ENCODE data around the gene TBX4. TPM values are rescaled to one million over a fixed set of nuclear protein-coding genes. Genes with fewer than 3 reads are reported as not detected.

TBX4 gene
- total and polyA plus RNA-seq, 2 donors from 2014 or later, result not detected

GRCh38 chr17:61487161-61487988 is 35.2 kb downstream of the TBX4 start:
- Histone ChIP-seq H3K4me3 (ENCODE audit: low read length in 3 of 3) (no peak overlapping the region), H3K9ac (ENCODE audit: low read length in 3 of 3) (no peak overlapping the region), H3K27me3 (ENCODE audit: control insufficient read depth, insufficient read depth, low read length) (no peaks in the 10 kb centered on the region), H3K36me3 (ENCODE audit: control insufficient read depth in 2 of 3, insufficient read depth in 3 of 3, low read length in 3 of 3) (no peaks in the 10 kb centered on the region), H3K27ac (ENCODE audit: low read depth in 2 of 2, low read length in 2 of 2) (no peak overlapping the region), H3K9me3 (ENCODE audit: control insufficient read depth in 2 of 3, insufficient read depth in 1 of 3, low read length in 3 of 3) (no peaks in the 10 kb centered on the region), H3K4me1 (ENCODE audit: control insufficient read depth in 2 of 3, insufficient read depth in 2 of 3, low read depth in 1 of 3, low read length in 3 of 3) (no peaks in the 10 kb centered on the region)
- no peak for FAIRE-seq
- intact Hi-C loops (cut with DNase I), result no loop called here
- peak; percentile 37 to 57 (median 51) for DNase-seq
- no peak for TF ChIP-seq CTCF (IDR thresholded peaks at IDR 0.05; ENCODE audit: borderline replicate concordance, extremely low read depth, insufficient read depth)

- no peak for FAIRE-seq
- H3K36me3 ChIP-seq (ENCODE audit: control insufficient read depth in 2 of 3, insufficient read depth in 3 of 3, low read length in 3 of 3), result no peaks in the 10 kb centered on the region
- H3K9ac ChIP-seq (ENCODE audit: low read length in 3 of 3), result no peak overlapping the region
- H3K27ac ChIP-seq (ENCODE audit: low read depth in 2 of 2, low read length in 2 of 2), result no peak overlapping the region
- H3K9me3 ChIP-seq (ENCODE audit: control insufficient read depth in 2 of 3, insufficient read depth in 1 of 3, low read length in 3 of 3), result no peaks in the 10 kb centered on the region
- TF ChIP-seq CTCF (IDR thresholded peaks at IDR 0.05; ENCODE audit: borderline replicate concordance, extremely low read depth, insufficient read depth), result no peak
- H3K4me3 ChIP-seq (ENCODE audit: low read length in 3 of 3), result no peak overlapping the region
- H3K4me1 ChIP-seq (ENCODE audit: control insufficient read depth in 2 of 3, insufficient read depth in 2 of 3, low read depth in 1 of 3, low read length in 3 of 3), result no peaks in the 10 kb centered on the region
- intact Hi-C loops (cut with DNase I), result no loop called here
- DNase-seq, result peak in 2 of 5 donors; percentile 7 to 35
- no peaks in the 10 kb centered on the region for H3K27me3 ChIP-seq (ENCODE audit: control insufficient read depth, insufficient read depth, low read length)
These were observed 35.9 kb downstream of the TBX4 start for GRCh38 chr17:61487989-61488595.

GRCh38 chr17:61488878-61489718 is 36.9 kb downstream of the TBX4 start:
- intact Hi-C loops (cut with DNase I), result no loop called here
- no peak for TF ChIP-seq CTCF (IDR thresholded peaks at IDR 0.05; ENCODE audit: borderline replicate concordance, extremely low read depth, insufficient read depth)
- Histone ChIP-seq H3K27me3 (ENCODE audit: control insufficient read depth, insufficient read depth, low read length) (no peaks in the 10 kb centered on the region), H3K9ac (ENCODE audit: low read length in 3 of 3) (no peak overlapping the region), H3K36me3 (ENCODE audit: control insufficient read depth in 2 of 3, insufficient read depth in 3 of 3, low read length in 3 of 3) (no peaks in the 10 kb centered on the region), H3K4me3 (ENCODE audit: low read length in 3 of 3) (no peak overlapping the region), H3K9me3 (ENCODE audit: control insufficient read depth in 2 of 3, insufficient read depth in 1 of 3, low read length in 3 of 3) (no peaks in the 10 kb centered on the region), H3K27ac (ENCODE audit: low read depth in 2 of 2, low read length in 2 of 2) (no peak overlapping the region), H3K4me1 (ENCODE audit: control insufficient read depth in 2 of 3, insufficient read depth in 2 of 3, low read depth in 1 of 3, low read length in 3 of 3) (no peaks in the 10 kb centered on the region)
- DNase-seq (peak in 1 of 5 donors; percentile 31), FAIRE-seq (no peak)
